Renal cortical epithelial cell (primary cell): ENCODE data around the gene POLG2. TPM values are rescaled to one million over a fixed set of nuclear protein-coding genes. Genes with fewer than 3 reads are reported as not detected.
"Not testable (repeated sequence)": the region's sequence is repeated elsewhere in the genome, so short reads cannot be mapped to it uniquely, and the experiment has no call there.

Source experiments
- DNase-seq: peaks from one replicate; pipeline ENCODE4 v3.0.0-alpha.2; 2011; ENCODE audit warnings: low read depth
- total RNA-seq: library from RNA; depleted of rRNA; stranded (reverse); fragments of >200 nt; gene quantifications from 2 replicates; pipeline ENCODE4 v1.2.3, GENCODE V29; 2014

Gene POLG2
- total RNA-seq, 1 donor from 2014 or later = 11.4 TPM

DNA sequence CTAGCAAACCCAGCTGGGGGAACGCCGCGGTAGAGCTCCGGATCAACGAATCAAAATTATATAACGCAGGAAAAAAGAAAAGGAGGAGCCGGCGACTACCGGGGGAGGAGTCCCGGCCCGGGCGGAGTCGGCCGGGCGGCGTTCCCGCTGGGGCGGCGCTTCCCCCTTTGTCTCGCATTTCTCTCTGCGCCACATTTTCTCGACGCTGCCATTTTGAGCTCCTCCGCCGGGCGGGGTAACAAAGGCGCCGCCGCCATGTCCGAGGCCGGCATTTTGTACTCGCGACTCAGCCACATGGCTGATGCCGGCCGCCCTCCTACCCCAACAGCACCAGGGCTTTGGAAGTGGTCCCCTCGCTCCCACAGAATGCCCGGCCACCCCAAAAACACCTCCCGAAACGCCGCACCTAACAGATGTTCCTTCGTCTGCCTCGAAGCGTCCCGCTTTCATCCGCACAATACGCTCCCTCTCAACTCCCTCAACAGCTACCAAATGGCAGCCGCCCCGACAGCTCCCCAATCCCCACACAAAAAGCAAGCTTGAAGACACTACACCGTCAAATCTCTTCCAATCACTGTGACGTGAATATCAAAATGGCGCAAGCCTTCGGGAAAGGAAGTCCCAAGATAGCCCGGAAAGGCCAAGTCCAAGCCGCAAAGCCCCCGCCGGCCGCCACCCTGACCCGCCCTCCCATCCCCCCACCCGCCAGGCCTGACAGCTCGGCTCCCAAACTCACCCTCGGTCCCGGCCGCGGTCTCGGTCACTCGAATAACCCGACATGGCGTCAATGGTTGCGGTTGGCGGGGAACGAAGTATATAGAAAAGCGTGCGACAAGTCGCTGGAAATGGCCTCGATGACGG, 8.7 kb upstream of the POLG2 start:
- peak; percentile 47 for DNase-seq

DNA sequence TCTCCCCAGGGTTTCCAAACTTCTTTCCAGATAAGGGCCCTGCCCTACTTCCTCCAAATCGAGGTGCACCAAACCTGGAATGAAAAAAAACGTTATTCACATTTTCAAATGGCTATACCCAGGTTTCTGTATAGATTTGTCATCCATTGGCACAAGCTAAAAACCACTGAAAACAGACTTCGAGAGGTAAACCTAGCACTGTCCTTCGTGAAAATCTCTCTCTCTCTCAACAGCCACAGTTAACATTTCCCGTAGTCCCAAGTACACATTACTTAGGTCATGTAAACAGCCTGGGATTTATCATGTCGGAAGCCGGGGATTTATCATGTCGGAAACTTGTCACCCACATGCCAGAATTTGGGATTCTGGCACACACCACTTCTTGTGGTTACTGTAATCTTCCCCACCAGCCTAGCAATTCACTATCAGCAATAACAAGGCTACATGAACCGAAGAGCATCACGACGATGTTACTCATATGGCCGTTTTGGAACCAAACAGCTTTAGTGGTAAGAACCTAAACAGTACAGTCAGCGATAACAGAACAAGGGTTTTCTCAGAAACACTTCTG, 8.0 kb upstream of the POLG2 start:
- peak; percentile 18 for DNase-seq

DNA sequence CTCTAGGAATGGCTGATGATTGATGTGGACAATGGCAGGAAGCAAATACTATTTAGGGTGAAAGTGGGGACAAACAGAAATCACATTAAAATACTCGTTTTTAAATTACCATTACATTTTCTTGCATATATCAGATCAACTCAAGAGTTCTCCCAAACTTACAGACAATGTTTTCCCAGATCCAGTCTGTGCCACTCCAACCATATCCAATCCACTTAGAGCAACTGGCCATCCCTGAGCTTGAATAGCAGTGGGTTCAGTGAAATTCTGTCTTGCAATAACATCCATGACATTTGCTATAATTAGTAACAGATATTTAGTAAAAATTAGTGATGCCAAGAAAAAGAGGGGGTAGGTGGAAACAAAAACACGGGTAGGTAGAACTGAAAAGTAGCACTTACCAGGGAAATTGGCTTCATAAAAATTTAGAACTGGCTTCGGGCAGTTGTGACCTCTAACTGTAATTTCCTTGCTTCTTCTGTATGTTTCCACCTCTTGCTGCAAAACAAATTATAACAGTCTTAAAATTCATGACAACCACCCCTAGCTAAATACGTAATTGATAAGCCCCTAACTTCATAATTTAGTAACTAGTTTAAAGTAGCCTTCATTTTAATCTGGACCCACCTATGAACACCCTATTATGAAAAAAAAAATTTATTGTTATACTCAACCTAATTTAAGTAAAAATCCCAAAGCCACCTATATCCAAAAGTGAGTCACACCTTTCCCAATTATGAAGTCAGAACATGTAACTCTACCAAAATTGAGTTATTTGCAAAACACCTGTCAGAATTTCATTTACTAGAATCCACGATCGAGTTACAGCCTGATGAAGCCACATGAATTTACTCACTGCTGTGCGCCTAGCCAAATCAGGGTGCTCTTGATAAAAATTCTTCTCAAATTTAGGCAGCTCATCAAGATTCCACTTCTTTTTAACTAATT, 7.2 kb upstream of the POLG2 start:
- DNase-seq = no peak

DNA sequence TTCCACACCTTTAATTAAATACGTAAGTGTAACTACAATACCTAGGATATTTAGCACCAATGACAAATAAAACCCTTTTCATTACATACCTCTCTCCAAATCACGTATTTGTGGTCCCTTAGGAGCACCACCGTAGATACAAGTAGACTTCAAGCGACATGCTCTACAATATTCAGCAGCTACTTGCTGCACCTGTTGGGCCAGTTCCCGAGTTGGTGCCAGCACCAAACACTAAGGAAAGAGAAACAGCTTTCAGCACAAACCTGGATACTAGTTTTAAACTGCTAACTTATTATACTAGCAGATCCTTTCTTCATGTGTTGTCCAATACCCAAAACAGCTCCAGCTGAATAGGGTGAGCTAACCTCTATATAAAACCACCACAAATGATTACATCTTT, 6.5 kb upstream of the POLG2 start:
- no peak for DNase-seq

DNA sequence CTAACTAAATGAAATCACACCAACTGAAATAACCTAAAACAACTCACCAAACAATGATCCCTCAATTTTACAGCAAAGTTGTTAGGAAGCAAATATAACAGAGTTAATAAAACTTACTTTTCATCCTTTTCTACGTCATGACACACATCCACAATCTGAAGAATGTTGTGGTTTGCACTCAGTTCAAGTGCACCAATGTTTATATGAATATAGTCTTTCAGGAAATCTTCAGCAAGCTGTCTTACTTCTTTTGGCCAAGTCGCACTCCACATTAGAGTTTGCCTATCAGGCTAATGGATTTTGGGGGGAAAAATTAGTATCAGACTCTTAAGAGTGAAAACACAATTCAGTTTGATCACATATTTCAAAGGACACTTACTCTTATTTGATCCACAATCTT, 6.0 kb upstream of the POLG2 start:
- DNase-seq = no peak

DNA sequence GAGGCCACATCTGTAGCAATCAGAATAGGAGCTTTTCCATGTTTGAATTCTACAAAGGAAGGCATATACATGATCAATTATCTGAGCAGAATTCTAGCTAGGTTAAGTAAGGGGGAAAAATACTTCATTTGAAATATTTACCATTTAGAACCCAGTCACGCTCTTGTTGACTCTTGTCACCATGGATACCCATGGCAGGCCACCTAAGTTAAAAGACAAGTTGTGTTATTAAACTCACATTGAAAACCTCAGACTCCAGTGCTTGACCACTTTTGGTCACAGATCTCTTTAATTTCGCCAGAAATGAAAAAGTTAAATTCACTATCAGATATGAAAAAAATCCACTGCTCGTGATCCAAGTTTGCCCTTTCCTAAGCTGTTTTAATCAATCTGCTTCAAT, 5.2 kb upstream of the POLG2 start:
- DNase-seq = no peak

- no peak for DNase-seq
Observed at GRCh38 chr17:64500862-64501765, 4.3 kb upstream of the POLG2 start.

DNA sequence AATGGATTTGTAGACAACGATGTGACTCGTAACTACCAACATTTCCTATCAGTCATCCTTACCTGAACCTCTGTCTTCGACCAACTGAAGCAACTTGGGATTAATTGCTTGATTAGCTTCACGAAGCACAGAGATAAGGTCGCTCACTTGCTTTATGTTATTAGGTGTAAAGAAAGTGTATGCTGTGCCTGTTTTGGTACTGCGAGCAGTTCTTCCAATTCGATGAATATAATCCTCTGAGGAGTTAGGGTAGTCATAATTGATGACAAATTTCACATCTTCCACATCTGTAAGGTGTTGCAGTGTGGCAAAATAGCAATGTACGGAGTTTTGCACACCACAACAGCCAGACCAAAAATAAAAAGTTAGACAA, 3.6 kb upstream of the POLG2 start:
- no peak for DNase-seq

DNA sequence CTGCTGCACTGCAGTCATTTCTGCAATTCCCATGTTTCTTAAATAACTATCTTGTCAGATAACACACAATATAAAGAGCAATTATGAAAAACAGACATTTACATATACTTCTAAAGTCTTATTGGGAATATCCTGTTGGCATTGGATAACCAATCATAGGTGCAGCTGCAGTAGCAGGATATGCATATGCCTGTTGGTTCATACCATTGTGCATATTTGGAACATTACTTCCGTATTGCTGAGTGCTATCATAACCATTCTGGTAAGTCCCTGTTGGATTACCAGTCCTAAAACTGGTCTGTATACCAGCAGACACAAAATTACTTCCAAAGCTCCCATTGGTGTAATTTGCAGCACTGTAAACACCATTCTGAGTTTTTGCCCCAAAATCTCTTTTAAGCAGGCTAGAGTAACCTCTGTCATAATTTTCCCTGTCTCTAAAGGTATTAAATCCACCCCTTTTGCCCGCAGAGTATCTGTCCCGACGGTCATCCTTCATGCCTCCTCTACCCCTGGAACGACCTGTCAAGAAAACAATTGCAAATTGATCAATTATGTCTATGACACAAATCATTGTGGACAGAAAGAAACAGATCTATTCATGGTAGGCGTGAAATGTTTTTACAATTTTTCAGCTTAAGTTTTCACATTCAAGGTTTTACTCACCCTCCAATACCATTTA, 3.1 kb upstream of the POLG2 start:
- DNase-seq = no peak

DNA sequence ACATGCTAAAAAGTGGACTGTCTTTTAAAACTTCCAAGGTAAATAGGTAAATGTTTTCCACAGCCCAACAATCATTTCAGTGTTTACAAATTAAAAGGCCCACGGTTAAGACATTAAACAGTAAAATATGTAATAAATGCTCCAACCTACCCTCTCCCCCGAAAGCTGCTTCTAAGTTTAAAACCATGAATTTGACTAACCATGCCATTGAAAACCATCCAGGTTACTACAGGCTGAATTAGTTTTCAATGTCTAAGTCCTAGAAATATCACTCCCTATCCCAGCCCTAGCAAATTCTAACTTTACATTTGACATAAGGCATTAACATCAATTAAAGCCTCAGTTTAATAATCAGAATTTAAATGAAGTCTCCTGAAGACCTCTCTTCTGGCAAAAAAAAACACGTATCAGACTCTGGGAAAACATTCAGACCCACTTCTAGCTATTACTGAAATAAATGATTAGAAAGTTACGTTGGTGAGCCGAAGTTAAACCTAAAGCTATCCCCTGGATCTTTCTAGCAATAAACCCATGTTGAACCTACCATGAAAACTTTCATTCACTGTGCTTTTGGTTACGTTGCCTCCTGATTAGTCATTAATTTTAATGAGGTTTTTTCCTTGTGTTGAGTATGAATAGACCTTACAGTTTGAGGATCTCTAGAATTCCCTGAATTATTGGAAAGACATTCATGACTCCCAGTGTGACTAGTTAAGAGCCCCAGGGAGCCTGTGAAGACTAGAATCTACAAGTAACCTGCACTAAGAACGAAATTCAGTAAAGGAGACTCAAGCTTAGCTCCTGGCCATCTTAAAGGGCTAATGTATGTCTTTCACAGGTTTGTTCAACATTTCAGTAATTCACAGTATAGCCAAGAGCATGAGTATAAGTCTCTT, 1.7 kb upstream of the POLG2 start:
- DNase-seq = no peak

DNA sequence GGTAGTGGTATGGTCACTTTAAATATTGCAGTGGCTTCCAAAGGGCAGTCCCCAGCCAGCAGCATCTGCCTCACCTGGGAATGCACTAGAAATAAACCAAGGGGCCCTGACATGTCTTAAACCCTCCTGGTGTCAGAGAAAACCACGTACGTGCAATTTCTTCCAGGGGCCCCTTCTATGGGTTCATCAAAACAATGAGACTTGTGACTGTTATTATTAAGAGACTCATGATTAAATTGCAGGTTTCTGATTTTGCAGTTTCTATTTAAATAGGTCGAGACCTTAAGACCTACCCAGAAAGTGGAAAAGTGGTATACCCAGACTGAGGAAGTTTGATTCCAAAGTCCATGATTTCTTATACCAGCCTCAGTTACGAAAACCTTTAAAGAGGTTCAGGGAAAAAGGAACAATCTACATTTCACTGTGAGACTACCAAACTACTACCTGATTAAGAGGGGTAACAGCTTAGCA, 746 bp upstream of the POLG2 start:
- DNase-seq = peak; percentile 16

GRCh38 chr17:64496348-64496785, 487 bp downstream of the POLG2 start:
- DNase-seq = peak; percentile 29

GRCh38 chr17:64495300-64495699, 1.6 kb downstream of the POLG2 start:
- DNase-seq = not testable (repeated sequence)

GRCh38 chr17:64494121-64494520, 2.7 kb downstream of the POLG2 start:
- no peak for DNase-seq

GRCh38 chr17:64492481-64493109, 4.3 kb downstream of the POLG2 start:
- DNase-seq = no peak

DNA sequence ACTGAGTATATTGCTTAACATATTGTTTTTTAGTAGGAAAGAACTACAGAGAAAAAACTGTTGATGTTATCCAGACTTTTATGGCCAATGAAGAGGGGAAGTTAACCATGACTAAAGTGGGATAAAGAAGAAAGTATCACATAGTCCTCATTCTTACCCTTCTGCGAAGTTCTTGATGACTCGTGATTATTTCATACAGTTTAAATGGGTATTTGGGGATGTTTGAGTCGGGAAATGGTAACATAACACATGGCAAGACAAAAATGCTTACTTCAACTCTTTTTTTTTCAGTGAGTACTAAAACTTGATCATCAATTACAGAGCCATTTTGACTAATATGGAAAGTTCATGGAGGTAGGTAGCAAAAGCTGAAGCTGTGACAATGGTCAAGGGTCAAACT, 4.9 kb downstream of the POLG2 start:
- DNase-seq = peak; percentile 73

- DNase-seq = peak; percentile 39
Observed at GRCh38 chr17:64491034-64491860, 5.6 kb downstream of the POLG2 start.

GRCh38 chr17:64488301-64488700, 8.6 kb downstream of the POLG2 start:
- DNase-seq = no peak
